OCI-LY1 (cell line): ENCODE results near the gene ARHGEF37.

Experiments used
- H2AFZ ChIP-seq: fragments of 200-600 bp; sonication (generic), shearing (Covaris generic); 2 replicates; pipeline ENCODE4 v1.6.0; 2014; ENCODE audit warnings: antibody characterized with exemption, mild to moderate bottlenecking, low read length
- H3F3A ChIP-seq: fragments of 200-600 bp; sonication (generic), shearing (Covaris generic); 2 replicates; pipeline ENCODE4 v1.6.0; 2014; ENCODE audit warnings: mild to moderate bottlenecking, antibody characterized with exemption, low read length, moderate library complexity; ENCODE audit not compliant: insufficient read depth
- H3K27ac ChIP-seq: fragments of 200-600 bp; sonication (generic); 2 replicates; pipeline ENCODE4 v1.5.1; 2014; ENCODE audit warnings: low read length, mixed run types, mild to moderate bottlenecking, low read depth; ENCODE audit not compliant: poor library complexity, severe bottlenecking
- H3K27me3 ChIP-seq: fragments of 200-600 bp; sonication (generic); 2 replicates; pipeline ENCODE4 v1.6.0; 2014; ENCODE audit warnings: antibody characterized with exemption, mild to moderate bottlenecking, low read length, moderate library complexity; ENCODE audit not compliant: insufficient read depth
- H3K36me3 ChIP-seq: fragments of 200-600 bp; sonication (generic); 2 replicates; pipeline ENCODE4 v1.6.1; 2014; ENCODE audit warnings: mild to moderate bottlenecking, antibody characterized with exemption, low read length, moderate library complexity, mixed read lengths; ENCODE audit not compliant: insufficient read depth
- H3K4me1 ChIP-seq: fragments of 200-600 bp; sonication (generic); 2 replicates; pipeline ENCODE4 v1.5.1; 2014; ENCODE audit warnings: mild to moderate bottlenecking, low read length, moderate library complexity; ENCODE audit not compliant: insufficient read depth, severe bottlenecking
- H3K4me2 ChIP-seq: fragments of 200-600 bp; sonication (generic), shearing (Covaris generic); 2 replicates; pipeline ENCODE4 v1.6.1; 2014; ENCODE audit warnings: low read length
- H3K4me3 ChIP-seq: fragments of 200-600 bp; sonication (generic); 2 replicates; pipeline ENCODE4 v1.5.1; 2014; ENCODE audit warnings: low read length, low read depth, mild to moderate bottlenecking, mixed read lengths; ENCODE audit not compliant: poor library complexity, severe bottlenecking
- H3K79me2 ChIP-seq: fragments of 200-600 bp; shearing (Covaris generic); 2 replicates; pipeline ENCODE4 v1.6.1; 2016; ENCODE audit warnings: mixed run types, low read length, mixed read lengths; ENCODE audit not compliant: insufficient read depth
- H3K9ac ChIP-seq: fragments of 200-600 bp; sonication (generic), shearing (Covaris generic); 2 replicates; pipeline ENCODE4 v1.6.1; 2014; ENCODE audit warnings: mild to moderate bottlenecking, low read length, mixed read lengths
- H3K9me2 ChIP-seq: fragments of 200-600 bp; sonication (generic), shearing (Covaris generic); 2 replicates; pipeline ENCODE4 v1.6.1; 2014; ENCODE audit warnings: low read depth, mild to moderate bottlenecking, low read length, mixed read lengths
- H3K9me3 ChIP-seq: fragments of 200-600 bp; shearing (Covaris generic); 2 replicates; pipeline ENCODE4 v1.6.1; 2014; ENCODE audit warnings: low read length, mixed read lengths
- H4K20me1 ChIP-seq: fragments of 200-600 bp; sonication (generic), shearing (Covaris generic); 2 replicates; pipeline ENCODE4 v1.6.0; 2016; ENCODE audit warnings: mild to moderate bottlenecking, low read length; ENCODE audit not compliant: insufficient read depth
- CTCF ChIP-seq: fragments of 200-600 bp; sonication (generic), shearing (Covaris generic); IDR thresholded peaks from 2 replicates; pipeline ENCODE4 v1.5.1; 2017; ENCODE audit warnings: mild to moderate bottlenecking, antibody characterized with exemption, low read length, moderate library complexity, mixed read lengths
- EZH2 ChIP-seq: fragments of 200-600 bp; sonication (generic), shearing (Covaris generic); IDR thresholded peaks from 2 replicates; pipeline ENCODE4 v1.8.0; 2017; ENCODE audit warnings: borderline replicate concordance, mixed run types, mild to moderate bottlenecking, antibody characterized with exemption, low read length, moderate library complexity, mixed read lengths

Gene ARHGEF37

DNA sequence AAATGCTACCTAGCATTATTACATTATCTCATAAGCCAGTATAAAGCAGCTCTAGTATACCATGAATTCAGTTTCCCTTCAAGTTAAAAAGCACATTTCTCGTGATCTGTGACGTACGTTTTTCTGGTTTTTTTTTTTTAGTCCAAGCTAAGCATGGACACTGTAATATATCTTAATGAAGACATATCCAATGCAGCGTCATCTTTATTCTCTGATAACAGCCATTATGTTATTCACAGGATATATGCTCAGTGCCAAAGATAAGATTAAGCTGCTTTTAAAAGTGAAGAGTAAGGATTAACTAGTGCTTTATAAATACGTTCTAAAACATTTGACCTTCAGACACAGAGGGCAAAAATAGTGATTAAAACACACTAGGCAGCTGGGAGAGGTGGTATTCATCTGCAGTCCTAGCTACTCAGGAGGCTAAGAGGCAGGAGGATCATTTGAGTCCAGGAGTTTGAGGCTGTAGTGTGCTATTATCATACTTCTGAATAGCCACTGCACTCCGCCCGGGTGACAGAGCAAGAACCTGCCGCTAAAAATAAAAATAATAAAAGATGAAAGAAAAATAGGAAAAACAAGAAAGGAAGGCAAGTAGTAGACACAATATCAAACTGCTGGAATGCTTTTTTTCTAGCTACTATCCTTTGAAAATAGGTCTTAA lies 37.8 kb upstream of the ARHGEF37 start:
- Histone ChIP-seq H3F3A (no peaks in the 10 kb centered on the region), H3K9me2 (no peaks in the 10 kb centered on the region), H3K79me2 (peaks cover 93% of the 10 kb centered on the region), H3K9me3 (no peaks in the 10 kb centered on the region), H3K27me3 (no peaks in the 10 kb centered on the region), H4K20me1 (0 out of 2 replicates have a peak, but pooled peaks cover 4% of the 10 kb centered on the region), H3K4me1 (peaks cover 22% of the 10 kb centered on the region), H3K4me3 (no peak overlapping the region), H3K9ac (no peak overlapping the region), H3K27ac (no peak overlapping the region), H3K4me2 (no peak overlapping the region; the same call in 1 of the 2 replicates), H3K36me3 (peaks cover 87% of the 10 kb centered on the region), H2AFZ (no peak overlapping the region)
- TF ChIP-seq EZH2: no peak
- TF ChIP-seq CTCF: no peak

GRCh38 chr5:149544028-149544420 lies 37.3 kb upstream of the ARHGEF37 start:
- Histone ChIP-seq H3F3A (no peaks in the 10 kb centered on the region), H3K4me3 (no peak overlapping the region), H3K4me2 (no peak overlapping the region; the same call in 1 of the 2 replicates), H2AFZ (no peak overlapping the region), H3K36me3 (peaks cover 89% of the 10 kb centered on the region), H4K20me1 (0 out of 2 replicates have a peak, but pooled peaks cover 4% of the 10 kb centered on the region), H3K79me2 (peaks cover 94% of the 10 kb centered on the region), H3K4me1 (peaks cover 27% of the 10 kb centered on the region), H3K27ac (no peak overlapping the region), H3K9me3 (no peaks in the 10 kb centered on the region), H3K9me2 (no peaks in the 10 kb centered on the region), H3K9ac (no peak overlapping the region), H3K27me3 (no peaks in the 10 kb centered on the region)
- TF ChIP-seq EZH2: no peak
- no peak for TF ChIP-seq CTCF

DNA sequence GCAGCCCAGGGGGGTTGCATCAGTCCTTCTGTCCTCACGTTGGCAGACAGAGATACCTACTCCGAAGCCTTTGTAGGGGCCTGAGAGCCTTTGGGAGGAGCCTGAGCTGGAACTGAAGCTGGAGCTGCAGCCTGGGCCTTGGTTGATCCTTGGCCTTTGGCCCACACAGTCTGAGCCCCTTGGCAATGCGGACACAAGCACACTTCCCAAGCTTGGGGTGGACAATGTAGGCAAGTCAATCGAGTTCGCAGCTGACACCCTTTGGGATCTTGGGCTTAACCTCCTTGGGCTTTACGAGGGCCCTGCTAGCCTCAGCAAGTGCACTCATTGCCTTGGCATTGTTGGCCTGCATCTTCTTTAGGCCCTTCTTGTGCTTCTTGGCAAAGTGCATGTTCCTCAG lies 36.0 kb upstream of the ARHGEF37 start:
- Histone ChIP-seq H3K9me3 (no peaks in the 10 kb centered on the region), H3K4me3 (no peak overlapping the region), H3K27me3 (no peaks in the 10 kb centered on the region), H3K27ac (no peak overlapping the region), H3K9me2 (no peaks in the 10 kb centered on the region), H3K79me2 (peaks cover 94% of the 10 kb centered on the region), H2AFZ (no peak overlapping the region), H3F3A (no peaks in the 10 kb centered on the region), H4K20me1 (no peaks in the 10 kb centered on the region), H3K36me3 (peaks cover 91% of the 10 kb centered on the region), H3K4me2 (no peak overlapping the region), H3K4me1 (peaks cover 30% of the 10 kb centered on the region), H3K9ac (no peak overlapping the region)
- TF ChIP-seq CTCF: no peak
- TF ChIP-seq EZH2: no peak
